NCI-H187 (cell line): ENCODE results near the gene TDRD10.

Source experiments
- DNase-seq, 2 experiments: peaks; one replicate each; lab custom pipeline; 2025; lab: John Stamatoyannopoulos, UW

TDRD10 gene

DNA sequence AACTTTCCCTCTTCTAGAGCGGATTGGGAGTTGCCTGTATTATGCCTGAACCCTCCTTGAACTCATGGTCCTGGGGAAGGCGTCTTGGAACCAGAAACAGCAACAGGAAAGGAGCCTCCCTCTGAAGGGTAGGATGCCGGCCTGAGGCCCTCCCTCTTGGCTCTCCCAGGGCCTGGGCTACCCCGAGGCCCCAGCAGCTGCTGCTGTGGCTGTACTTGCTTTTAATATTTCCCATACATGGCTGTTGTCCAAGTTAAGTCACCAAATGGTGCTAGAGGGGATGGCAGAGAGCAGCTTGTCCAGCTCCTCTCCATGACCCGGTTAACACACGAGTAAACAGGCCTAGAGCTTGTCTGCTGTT is 76.0 kb downstream of the TDRD10 start:
- DNase-seq = no peak

DNA sequence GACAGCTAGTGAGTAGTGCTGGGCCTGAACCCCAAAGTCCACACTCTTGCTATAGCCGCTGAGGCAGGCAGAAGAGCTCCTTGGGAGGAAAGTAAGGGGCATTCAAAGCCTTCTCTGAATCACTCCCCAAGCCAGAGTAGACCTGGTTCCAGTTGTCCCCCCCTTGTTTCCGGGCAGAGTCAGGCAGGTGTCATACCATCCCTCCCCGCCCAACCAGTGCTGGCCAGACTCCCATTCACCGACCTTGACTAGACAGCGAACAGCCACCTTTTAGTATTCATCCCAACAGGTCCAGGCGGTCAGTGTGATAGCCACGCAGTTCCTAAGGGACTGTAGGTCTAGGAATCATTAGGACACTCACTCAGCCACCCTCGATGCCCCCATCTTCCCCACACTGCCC is 77.4 kb downstream of the TDRD10 start:
- DNase-seq = no peak

DNA sequence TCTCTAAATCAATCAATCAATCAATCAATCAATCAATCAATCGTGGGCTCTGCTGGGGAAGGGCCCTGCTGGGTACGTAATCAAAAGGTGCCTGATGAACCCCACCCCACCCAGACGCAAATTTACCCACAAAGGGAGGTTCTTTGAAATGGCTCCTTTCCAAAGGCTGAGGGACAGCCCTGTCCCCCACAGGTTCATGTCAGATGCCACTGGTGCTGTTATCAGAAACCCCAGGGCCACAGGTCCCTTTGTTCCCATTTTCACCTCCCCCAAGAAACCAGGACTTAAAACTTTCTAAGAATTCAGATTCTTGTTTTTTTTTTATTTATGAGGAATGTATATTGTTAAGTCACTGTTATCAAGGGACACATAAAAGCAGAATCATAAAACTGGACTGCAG is 79.7 kb downstream of the TDRD10 start:
- DNase-seq = no peak

DNA sequence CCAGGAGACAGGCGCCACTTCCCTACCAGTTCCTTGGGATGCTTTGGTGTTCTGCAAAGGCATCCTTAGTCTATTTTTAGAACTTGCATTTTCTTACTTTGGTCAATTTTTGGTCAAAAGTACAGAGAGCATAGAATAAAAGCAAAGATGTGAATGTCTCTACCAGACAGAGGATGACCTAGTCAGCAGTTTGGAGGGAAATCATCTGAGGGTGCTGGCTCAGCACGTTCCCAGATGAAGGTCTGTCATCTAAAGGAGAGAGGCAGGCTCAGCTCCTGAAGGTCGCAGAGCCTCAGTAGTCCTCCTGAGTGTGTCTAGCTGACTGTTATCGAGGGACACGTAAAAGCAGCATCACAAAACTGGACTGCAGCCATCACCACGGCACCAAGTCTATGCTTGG is 80.9 kb downstream of the TDRD10 start:
- no peak for DNase-seq

DNA sequence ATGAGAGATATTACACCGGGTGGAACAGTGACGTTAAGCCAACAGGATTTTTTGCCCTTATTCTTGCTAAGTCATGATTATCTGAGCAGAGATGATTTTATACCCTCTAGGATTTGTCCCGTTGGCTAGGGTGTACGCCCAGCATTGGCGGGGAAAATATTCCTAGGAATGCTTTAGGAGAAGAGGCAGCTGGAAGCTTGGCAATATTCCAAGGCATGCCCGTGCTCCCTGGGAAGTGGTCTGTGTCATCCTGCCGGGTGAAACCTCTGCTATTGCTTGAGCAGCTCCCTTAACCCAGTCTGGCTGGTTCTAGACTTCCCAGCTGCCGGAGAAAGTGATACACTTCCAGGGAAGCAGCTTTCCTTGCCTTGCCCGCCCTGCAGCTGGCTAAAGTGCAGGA is 81.8 kb downstream of the TDRD10 start:
- no peak for DNase-seq

DNA sequence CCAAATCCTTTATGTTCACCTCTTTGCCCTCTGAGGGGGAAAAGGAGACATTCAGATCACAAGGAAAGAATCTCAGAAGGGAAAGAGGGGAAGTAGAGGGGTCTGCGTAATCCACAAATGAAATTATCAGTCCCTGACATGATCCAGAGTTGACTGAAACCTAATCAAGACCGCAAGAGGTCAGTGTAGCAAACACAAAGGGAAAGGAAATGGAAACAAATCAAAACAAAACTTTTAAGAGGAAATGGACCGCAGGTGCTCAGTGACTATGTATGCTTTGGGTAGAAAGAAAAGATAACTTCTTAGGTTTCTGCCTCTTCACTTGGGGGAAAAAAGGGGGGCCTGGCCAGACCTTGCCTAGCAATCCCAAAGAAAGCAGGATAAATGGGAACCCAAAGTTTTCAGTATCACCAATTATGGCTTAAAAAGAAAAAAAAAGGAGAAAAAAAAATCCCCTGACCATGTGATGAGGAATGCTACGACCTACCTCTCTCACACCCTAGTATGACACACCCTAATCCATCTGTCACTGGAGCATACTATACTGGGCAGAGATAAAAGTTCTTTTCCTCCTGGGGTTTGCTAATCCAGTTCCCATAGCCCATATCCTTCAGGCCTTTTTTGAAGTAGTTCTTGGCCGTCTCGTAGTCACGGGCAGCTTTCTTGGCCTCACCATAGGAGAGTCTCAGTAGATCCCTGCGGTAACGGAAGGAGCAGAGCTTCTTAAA is 82.4 kb downstream of the TDRD10 start:
- no peak for DNase-seq

DNA sequence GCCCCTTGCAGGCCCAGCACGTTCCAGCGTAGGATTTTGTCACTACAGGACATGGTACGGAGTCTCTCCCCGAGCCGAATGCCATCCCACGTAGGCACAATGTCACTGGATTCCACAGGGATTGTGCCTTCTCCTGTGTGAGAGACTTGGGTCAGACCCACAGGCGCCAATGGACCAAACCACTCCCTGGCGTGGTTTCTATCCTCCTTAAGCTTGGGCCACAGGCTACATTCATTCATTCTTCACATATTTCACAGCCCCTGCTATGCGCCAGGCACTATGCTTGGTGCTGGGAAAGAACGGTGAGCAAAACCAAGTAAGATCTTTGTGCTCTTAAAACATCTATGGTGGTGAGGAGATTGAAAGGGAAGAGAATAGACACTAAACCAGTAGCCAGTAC is 84.2 kb downstream of the TDRD10 start:
- no peak for DNase-seq

DNA sequence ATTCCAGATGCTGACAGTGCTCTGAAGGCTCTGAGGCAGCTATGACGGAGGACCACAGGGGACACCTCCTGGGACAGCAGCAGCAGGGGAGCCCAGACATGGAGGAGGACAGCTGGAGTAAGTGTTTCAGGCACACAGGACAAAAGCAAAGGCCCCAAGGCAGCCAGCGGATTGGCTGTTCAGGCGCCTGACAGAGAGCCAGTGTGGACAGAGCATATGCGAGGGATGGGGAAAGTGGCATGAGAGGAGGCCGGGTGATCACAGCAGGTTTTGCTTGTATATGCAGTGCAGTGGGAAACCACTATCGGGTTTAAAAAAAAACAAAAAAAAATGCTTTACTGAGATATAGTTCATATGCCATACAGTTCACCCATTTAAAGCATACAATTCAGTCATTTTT is 84.6 kb downstream of the TDRD10 start:
- no peak for DNase-seq

DNA sequence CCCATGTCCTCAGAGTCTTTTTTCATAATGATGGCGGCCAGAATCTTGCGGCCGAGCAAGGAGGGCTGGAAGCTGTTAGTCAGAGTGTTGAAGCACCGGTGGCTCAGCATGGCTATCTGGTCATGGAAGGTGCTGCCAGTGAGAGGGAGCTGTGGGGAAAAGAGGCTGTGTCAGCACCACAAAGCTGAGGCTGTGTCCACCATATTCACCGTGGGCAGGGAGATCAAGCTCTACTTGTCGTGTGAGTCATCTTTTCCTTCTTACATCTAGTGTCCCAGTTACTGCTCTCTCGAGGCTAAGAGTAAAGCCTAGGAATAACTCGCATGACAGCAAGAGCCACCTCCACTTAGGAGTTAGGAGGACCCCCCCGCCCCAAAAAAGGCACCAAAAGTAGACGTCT is 87.8 kb downstream of the TDRD10 start:
- no peak for DNase-seq

DNA sequence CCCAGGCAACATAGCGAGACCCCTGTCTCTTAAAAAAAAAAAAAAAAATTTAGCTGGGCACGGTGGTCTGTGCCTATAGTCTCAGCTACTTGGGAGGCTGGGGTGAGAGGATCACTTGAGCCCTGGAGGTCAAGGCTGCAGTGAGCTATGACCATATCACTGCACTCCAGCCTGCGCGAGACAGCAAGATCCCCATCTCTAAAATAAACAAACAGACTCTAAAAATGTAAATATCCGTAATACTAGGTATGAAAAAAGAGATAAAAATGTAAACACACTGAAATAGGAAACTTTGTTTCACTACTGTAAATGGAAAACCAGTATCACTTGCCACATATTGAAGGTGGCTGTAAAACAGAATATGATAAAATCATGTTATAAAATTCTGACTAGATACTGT is 88.7 kb downstream of the TDRD10 start:
- no peak for DNase-seq

DNA sequence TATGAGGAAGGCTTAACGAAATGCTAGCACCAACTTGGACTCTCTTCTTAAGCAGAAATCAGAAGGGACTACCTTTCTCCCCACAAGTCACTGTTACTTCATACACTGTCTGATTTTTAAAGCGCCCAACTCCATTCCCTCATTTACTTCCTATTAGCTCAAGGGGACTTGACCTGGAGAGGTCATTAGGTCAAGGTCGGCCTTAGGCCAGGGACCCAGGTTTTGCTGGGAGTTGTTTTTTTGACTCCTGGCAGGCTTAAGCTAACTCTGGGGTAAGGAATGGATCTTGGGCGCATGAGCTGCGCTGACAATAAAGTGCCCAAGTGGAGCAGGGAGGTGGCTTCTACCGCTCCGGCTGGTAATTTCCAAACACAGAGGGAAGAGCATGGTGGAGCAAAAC is 89.2 kb downstream of the TDRD10 start:
- no peak for DNase-seq

DNA sequence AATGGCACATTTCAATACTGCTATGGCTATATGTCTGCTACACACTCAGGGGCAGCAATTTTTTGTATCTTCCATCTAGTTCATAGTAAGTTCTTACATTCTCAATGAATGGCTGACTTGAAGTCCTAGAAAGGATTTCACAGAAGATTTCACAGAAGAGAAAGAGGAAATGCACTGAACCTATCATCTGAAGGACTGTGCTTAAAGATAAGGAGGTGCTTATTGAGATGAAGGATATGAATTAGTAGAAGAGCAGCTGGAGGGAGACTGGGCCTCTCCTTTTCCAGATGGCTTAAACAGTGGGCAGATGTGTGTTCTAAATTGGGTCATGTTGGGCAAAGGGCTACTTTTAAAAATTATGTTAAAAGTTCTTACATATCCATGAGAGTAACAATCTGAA is 91.4 kb downstream of the TDRD10 start:
- DNase-seq = no peak

DNA sequence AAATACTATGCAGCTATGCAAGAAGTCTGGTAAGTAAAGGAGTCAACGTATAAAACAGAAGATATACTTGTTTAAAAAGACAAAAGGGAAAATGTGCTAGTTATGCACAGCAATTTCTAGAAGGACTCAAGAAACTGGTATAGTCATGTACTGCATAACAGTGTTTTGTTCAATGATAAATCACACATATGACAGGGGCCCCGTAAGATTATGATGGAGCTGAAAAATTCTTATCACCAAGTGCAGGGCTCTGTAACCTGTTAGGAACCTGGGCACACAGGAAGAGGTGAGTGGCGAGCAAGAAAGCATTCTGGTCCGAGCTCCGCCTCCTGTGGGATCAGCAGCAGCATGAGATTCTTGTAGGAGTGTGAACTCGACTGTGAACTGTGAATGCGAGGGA is 92.8 kb downstream of the TDRD10 start:
- DNase-seq = no peak

DNA sequence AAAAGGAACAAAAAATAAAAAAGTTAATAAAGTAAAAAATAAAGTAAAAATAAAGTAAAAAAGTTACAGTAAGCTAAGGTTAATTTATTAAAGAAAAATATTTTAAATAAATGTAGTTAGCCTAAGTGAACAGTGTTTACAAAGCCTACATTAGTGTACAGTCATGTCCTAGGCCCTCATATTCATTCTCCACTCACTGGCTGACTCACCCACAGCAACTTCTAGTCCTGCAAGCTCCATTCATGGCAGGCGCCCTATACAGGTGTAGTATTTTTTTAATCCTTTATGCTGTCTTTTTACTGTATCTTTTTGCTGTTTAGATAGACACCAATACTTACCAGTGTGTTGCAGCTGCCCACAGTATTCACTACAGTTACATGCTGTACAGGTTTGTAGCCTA is 93.6 kb downstream of the TDRD10 start:
- no peak for DNase-seq
